ENCODE data around the gene GFPT2. TPM values are rescaled to one million over a fixed set of nuclear protein-coding genes. Genes with fewer than 3 reads are reported as not detected.

Gene GFPT2
- total and polyA plus RNA-seq, 2 of the 4 experiments (the other 2 are of a cell fraction): 20.3 to 20.8 TPM

GRCh38 chr5:180402716-180403115 is 49.6 kb upstream of the GFPT2 start:
- H2BK120ac ChIP-seq (ENCODE audit: low read depth, low read length): no peak overlapping the region
- no peak for ATAC-seq (ENCODE audit: low read depth)

More at GRCh38 chr5:180402716-180403115, 49.6 kb upstream of the GFPT2 start:
- Histone ChIP-seq H3K36me3 (ENCODE audit: control insufficient read depth, insufficient read depth, low read length) (no peaks in the 10 kb centered on the region), H4K91ac (ENCODE audit: insufficient read depth, low read depth, low read length) (no peak overlapping the region), H3K56ac (ENCODE audit: extremely low read depth, insufficient read depth, low read length) (no peak overlapping the region), H4K20me1 (ENCODE audit: insufficient read depth, low read length) (no peaks in the 10 kb centered on the region), H3K9me3 (ENCODE audit: control insufficient read depth, insufficient read depth, low read length) (peaks cover 7% of the 10 kb centered on the region), H2BK20ac (ENCODE audit: low read depth, low read length) (no peak overlapping the region), H2AFZ (replicated peaks; ENCODE audit: low read length, poor library complexity) (no peak overlapping the region), H2BK5ac (ENCODE audit: low read depth, low read length, poor library complexity, severe bottlenecking) (no peak overlapping the region), H3K4me2 (ENCODE audit: low read depth, low read length) (no peak overlapping the region), H3K18ac (ENCODE audit: low read depth, low read length) (no peak overlapping the region), H4K8ac (ENCODE audit: low read depth in 2 of 2, low read length in 2 of 2) (no peak overlapping the region), H3K9ac (ENCODE audit: low read depth, low read length) (no peak overlapping the region), H3K79me1 (ENCODE audit: low read depth in 1 of 2, low read length in 2 of 2) (no peaks in the 10 kb centered on the region), H3K23ac (ENCODE audit: low read depth, low read length) (no peak overlapping the region), H2AK9ac (replicated peaks; ENCODE audit: low read depth, low read length, poor library complexity) (no peak overlapping the region), H3K9me1 (ENCODE audit: insufficient read depth, low read length) (no peaks in the 10 kb centered on the region), H2AK5ac (ENCODE audit: low read depth, low read length) (no peak overlapping the region), H4K5ac (ENCODE audit: low read depth, low read length) (no peak overlapping the region), H3K27me3 (ENCODE audit: control insufficient read depth, insufficient read depth, low read length) (no peaks in the 10 kb centered on the region), H3K4ac (ENCODE audit: low read depth, low read length) (no peak overlapping the region), H3K4me3 (ENCODE audit: insufficient read depth, low read depth, low read length) (no peak overlapping the region), H3K4me1 (ENCODE audit: control insufficient read depth, insufficient read depth, low read length) (no peaks in the 10 kb centered on the region), H3K27ac (ENCODE audit: insufficient read depth, low read length) (no peak overlapping the region), H2BK15ac (ENCODE audit: low read depth, low read length) (no peak overlapping the region), H3K14ac (replicated peaks; ENCODE audit: low read depth, low read length) (no peak overlapping the region)
- dilution Hi-C loops (cut with HindIII; ENCODE audit: low sequenced_read_pairs, unreplicated experiment) (no loop called here), in situ Hi-C loops (cut with MboI; ENCODE audit: low sequenced_read_pairs) (no loop called here), intact Hi-C loops (cut with micrococcal nuclease) (no loop called here)
- TF ChIP-seq CTCF (conservative IDR thresholded peaks at IDR 0.05; ENCODE audit: low read depth, low read length) (no peak), RAD21 (IDR thresholded peaks at IDR 0.05; ENCODE audit: low read length) (no peak), POLR2A (IDR thresholded peaks at IDR 0.05; ENCODE audit: low read depth, low read length) (no peak), NFE2L2 (IDR thresholded peaks at IDR 0.05; ENCODE audit: low read depth, low read length) (no peak), MAZ (IDR thresholded peaks at IDR 0.05; ENCODE audit: borderline replicate concordance, low read depth, low read length) (no peak), CEBPB (IDR thresholded peaks at IDR 0.05; ENCODE audit: low read depth, low read length) (no peak), CHD1 (IDR thresholded peaks at IDR 0.05; ENCODE audit: low read depth, low read length) (no peak)
- no TSS peak for BruUV-seq (replicated peaks)
- WGBS, 2 experiments (ENCODE audit: extremely low coverage in 2 of 2, insufficient read length in 1 of 2): no CpG with 5 or more reads among the region's 13 CpGs
- ChIA-PET CTCF (no interaction called here), POLR2A (ENCODE audit: unreplicated experiment) (no interaction called here)
- no peak for DNase-seq

Data from IMR-90 (cell line).